ENCODE measurements around the gene KHDC1L. TPM values are rescaled to one million over a fixed set of nuclear protein-coding genes. Genes with fewer than 3 reads are reported as not detected.
"Not testable (repeated sequence)": the region's sequence is repeated elsewhere in the genome, so short reads cannot be mapped to it uniquely, and the experiment has no call there.

KHDC1L gene, protein sequence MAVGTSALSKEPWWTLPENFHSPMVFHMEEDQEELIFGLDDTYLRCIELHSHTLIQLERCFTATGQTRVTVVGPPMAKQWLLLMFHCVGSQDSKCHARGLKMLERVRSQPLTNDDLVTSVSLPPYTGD
- total RNA-seq = not detected

- DNase-seq (ENCODE audit: low spot score in 2 of 2) = no peak
- TF ChIP-seq POLR2AphosphoS5 (IDR thresholded peaks at IDR 0.05) = no peak
- no peak for TF ChIP-seq POLR2A (IDR thresholded peaks at IDR 0.05)
- no peak for TF ChIP-seq EP300 (IDR thresholded peaks at IDR 0.05)
- TF ChIP-seq, protein P1, sequence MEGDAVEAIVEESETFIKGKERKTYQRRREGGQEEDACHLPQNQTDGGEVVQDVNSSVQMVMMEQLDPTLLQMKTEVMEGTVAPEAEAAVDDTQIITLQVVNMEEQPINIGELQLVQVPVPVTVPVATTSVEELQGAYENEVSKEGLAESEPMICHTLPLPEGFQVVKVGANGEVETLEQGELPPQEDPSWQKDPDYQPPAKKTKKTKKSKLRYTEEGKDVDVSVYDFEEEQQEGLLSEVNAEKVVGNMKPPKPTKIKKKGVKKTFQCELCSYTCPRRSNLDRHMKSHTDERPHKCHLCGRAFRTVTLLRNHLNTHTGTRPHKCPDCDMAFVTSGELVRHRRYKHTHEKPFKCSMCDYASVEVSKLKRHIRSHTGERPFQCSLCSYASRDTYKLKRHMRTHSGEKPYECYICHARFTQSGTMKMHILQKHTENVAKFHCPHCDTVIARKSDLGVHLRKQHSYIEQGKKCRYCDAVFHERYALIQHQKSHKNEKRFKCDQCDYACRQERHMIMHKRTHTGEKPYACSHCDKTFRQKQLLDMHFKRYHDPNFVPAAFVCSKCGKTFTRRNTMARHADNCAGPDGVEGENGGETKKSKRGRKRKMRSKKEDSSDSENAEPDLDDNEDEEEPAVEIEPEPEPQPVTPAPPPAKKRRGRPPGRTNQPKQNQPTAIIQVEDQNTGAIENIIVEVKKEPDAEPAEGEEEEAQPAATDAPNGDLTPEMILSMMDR (IDR thresholded peaks at IDR 0.05) = no peak
- WGBS = 86% methylated on average over 4 of the region's 4 CpGs
- Histone ChIP-seq H3K4me1 (no peaks in the 10 kb centered on the region), H3K9me3 (no peaks in the 10 kb centered on the region), H3K4me3 (no peak within 1 kb of the TSS), H3K27ac (no peak within 1 kb of the TSS), H3K27me3 (no peaks in the 10 kb centered on the region), H3K36me3 (no peaks in the 10 kb centered on the region)
These were observed at the start of gene KHDC1L for GRCh38 chr6:73225396-73225795. KHDC1L (minus strand) TSS chr6:73225496; CDS start chr6:73225408, 88 bp downstream.

DNA sequence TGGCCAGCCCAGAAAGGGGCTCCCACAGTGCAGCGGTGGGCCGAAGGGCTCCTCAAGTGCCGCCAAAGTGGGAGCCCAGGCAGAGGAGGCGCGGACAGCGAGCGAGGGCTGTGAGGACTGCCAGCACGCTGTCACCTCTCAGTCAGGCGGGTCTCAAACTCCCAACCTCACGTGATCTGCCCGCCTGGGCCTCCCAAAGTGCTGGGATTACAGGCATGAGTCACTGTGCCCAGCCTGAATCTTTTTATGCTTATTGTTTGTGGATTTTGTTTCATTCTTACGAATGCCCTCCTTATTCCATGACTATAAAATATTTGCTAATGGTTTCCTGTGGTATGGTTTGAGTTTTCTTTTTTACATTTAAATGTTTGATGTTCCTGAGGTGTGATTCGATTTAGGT lies 44.0 kb upstream of the KHDC1L start:
- H3K4me1 ChIP-seq; DNase-seq (ENCODE audit: low spot score in 2 of 2); H3K4me3 ChIP-seq; H3K36me3 ChIP-seq; H3K9me3 ChIP-seq; H3K27ac ChIP-seq; H3K27me3 ChIP-seq: not testable (repeated sequence)
- 96% methylated on average over 13 of the region's 13 CpGs for WGBS

DNA sequence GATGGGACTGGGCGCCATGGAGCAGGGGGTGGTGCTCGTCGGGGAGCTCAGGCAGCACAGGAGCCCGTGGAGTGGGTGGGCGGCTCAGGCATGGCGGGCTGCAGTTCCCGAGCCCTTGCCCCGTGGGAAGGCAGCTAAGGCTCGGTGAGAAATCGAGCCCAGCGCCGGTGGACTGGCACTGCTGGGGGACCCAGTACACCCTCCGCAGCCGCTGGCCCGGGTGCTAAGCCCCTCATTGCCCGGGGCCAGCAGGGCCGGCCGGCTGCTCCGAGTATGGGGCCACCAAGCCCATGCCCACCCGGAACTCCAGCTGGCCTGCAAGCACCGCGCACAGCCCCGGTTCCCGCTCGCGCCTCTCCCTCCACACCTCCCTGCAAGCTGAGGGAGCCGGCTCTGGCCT lies 43.6 kb upstream of the KHDC1L start:
- not testable (repeated sequence) for H3K36me3 ChIP-seq; H3K27ac ChIP-seq; DNase-seq (ENCODE audit: low spot score in 2 of 2); H3K9me3 ChIP-seq; H3K27me3 ChIP-seq; H3K4me1 ChIP-seq; H3K4me3 ChIP-seq
- WGBS = 95% methylated on average over 14 of the region's 27 CpGs

DNA sequence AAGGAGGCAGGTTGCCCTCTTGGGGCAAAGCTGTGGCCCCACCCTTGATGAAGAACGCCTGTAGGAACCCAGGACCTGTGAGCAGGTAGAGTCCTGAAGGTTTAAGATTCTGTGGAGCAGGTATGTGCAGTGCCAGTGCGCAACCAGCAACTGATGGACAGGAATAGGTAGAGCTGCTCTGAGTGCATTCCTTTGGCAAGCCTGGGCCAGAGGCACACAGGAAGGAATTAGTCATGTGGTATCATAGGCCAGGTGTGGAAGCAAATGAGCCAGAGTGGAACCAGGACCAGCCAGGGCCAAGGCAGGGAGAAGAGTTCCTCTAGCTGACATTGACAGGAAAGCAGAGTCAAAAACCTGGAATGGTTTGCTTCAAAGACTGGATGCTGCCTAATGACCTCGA lies 39.1 kb upstream of the KHDC1L start:
- TF ChIP-seq POLR2AphosphoS5 (IDR thresholded peaks at IDR 0.05) = no peak
- no peak for TF ChIP-seq EP300 (IDR thresholded peaks at IDR 0.05)
- TF ChIP-seq, protein P1 (IDR thresholded peaks at IDR 0.05) = no peak
- no peak for TF ChIP-seq POLR2A (IDR thresholded peaks at IDR 0.05)
- H3K27me3 ChIP-seq = no peaks in the 10 kb centered on the region
- DNase-seq (ENCODE audit: low spot score in 2 of 2) = no peak
- H3K4me3 ChIP-seq = no peak overlapping the region
- H3K36me3 ChIP-seq = no peaks in the 10 kb centered on the region
- no peaks in the 10 kb centered on the region for H3K9me3 ChIP-seq
- 66% methylated on average over 2 of the region's 3 CpGs for WGBS
- H3K4me1 ChIP-seq = peaks cover 19% of the 10 kb centered on the region
- H3K27ac ChIP-seq = peak overlapping the region; percentile 63

DNA sequence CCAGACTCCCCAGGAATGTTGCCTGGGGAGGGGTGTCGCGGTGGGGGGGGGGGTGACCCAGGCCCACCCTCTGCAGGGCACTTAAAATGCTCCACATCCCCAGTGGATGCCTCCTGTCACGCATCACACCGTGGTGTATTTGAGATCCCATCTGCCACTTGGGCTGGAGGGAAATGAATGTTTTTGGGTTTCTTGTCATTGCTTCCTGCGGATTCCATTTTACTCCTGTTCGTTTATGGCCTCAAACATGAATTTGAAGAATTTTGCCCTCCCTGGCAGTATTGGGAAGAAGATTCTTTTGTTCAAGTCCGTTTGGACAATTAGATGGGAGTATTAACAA lies 38.2 kb upstream of the KHDC1L start:
- H3K9me3 ChIP-seq = no peaks in the 10 kb centered on the region
- no peaks in the 10 kb centered on the region for H3K36me3 ChIP-seq
- H3K4me3 ChIP-seq = peak overlapping the region; percentile 64
- peak overlapping the region; percentile 64 for H3K27ac ChIP-seq
- TF ChIP-seq EP300 (IDR thresholded peaks at IDR 0.05) = no peak
- no peak for TF ChIP-seq POLR2AphosphoS5 (IDR thresholded peaks at IDR 0.05)
- no peak for TF ChIP-seq POLR2A (IDR thresholded peaks at IDR 0.05)
- TF ChIP-seq, protein P1 (IDR thresholded peaks at IDR 0.05) = no peak
- DNase-seq (ENCODE audit: low spot score in 2 of 2) = no peak
- 7% methylated on average over 6 of the region's 7 CpGs for WGBS
- H3K27me3 ChIP-seq = no peaks in the 10 kb centered on the region
- peaks cover 19% of the 10 kb centered on the region for H3K4me1 ChIP-seq

DNA sequence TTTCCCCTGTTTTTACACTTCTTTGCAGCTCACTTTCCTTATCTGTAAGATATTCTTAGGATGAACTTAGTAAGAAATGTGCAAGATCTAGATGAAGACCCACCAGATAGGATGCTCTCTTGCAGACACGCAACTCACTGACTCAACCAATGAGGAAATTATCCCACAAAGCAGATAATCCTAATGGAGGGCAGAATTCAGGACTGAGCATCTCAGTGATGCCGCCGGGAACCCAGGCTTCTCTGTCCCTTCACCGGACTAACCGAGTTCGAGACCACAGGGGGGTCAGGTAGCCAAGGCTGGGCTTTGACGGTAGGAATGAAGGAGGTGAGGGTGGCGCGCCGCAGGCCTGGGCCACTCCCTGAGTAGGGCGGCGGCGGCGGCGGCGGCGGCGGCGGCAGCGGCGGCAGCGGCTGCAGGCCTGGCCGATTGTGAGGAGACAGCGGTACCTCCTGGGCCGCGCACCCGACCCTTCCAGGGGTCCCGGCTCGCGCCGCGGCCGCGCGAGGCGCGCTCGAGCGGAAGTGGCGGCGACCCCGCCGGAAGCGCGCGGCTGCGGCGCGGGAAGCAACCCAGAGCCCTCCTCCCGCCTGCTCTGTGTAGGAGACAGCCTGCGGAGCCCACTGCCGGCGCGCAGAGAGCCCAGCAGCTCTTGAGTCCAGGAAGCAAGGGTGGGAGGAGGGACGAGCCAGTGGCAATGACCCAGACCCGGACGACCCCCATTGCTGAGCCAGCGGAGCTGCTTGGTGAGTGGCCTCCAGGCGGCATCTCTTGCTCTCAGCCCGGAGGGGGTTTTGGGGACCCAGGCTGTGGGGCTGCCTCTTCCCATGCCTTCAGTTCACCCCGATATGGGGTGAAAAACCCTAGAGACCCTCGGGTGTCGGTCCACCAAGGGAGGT lies 37.6 kb upstream of the KHDC1L start, which contains the start of gene KHDC1:
KHDC1 (minus strand) TSS at position 526 of the 899 bp plus-strand sequence. CDS start 20,679 bp downstream, outside the sequence.
- peak within 1 kb of the TSS; percentile 64 for H3K4me3 ChIP-seq
- 0% methylated on average over 5 of the region's 63 CpGs for WGBS
- H3K27ac ChIP-seq = peak within 1 kb of the TSS; percentile 64
- no peaks in the 10 kb centered on the region for H3K9me3 ChIP-seq
- no peak for TF ChIP-seq EP300 (IDR thresholded peaks at IDR 0.05)
- TF ChIP-seq, protein P1 (IDR thresholded peaks at IDR 0.05) = no peak
- TF ChIP-seq POLR2AphosphoS5 (IDR thresholded peaks at IDR 0.05) = no peak
- no peak for TF ChIP-seq POLR2A (IDR thresholded peaks at IDR 0.05)
- no peaks in the 10 kb centered on the region for H3K27me3 ChIP-seq
- DNase-seq (ENCODE audit: low spot score in 2 of 2) = no peak
- no peaks in the 10 kb centered on the region for H3K36me3 ChIP-seq
- peaks cover 19% of the 10 kb centered on the region for H3K4me1 ChIP-seq
